Glomerular visceral epithelial cell (primary cell): ENCODE data around the gene SRCIN1.

Experiments
- DNase-seq: peaks from one replicate; pipeline ENCODE4 v3.0.0-alpha.2; 2016; ENCODE audit errors: extremely low spot score

The SRCIN1 gene

GRCh38 chr17:38617967-38618760 is 12.4 kb upstream of the SRCIN1 start:
- no peak for DNase-seq

DNA sequence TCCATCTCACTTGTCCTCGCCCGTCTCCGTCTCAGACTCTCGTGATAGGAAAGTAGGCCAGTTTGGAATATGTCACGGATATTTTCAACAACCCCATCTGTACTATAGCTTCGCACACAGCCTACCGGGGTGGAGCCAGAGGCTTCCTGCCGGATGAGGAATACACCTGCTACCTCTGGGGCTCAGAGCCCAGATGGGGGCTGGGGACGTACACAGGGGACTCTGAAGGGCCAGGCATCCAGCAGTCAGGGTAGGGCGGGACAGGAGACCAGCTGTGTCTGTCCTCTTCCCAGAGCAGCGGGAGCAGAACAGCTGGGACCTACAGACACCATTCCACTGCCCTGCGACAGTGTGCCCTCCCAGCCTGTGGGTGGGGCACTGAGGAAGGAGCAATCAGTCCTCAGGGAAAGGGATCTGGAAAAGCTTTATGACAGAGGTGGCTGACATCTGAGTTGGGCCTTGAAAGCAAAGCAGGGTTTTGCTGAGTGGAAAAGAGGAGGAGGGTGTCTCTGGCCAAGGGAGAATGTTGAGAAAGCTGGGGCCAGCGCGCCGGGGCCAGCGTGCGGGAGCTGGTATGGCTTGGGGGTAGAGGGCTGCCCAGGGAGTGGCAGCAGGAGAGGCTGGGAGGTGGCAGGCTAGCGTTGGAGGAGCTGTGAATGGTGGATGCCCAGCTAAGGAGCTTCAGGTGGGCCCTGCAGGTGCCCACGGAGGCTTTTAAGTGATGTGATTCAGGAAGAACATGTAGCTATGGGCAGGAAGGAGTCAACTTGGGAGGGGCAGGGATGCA is 11.5 kb upstream of the SRCIN1 start:
- no peak for DNase-seq

DNA sequence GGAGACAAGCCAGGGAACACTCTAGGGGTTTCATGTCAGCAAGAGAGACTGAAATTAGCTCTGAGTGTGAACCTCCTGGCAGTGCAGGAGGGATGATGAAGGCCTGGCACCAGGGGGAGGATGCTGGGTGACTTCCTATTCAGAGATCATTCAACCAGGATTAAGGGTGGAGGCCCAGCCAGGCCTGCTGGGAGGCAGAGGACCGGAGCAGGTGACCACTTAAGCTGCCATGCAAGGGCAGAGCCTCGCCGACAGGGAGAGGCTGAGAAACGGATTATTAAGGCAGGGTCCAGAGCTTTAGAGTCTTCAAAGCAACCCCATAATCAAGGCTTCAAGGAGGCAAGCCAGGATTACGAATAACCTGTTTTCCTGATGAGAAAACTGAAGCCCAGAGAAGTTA is 10.6 kb upstream of the SRCIN1 start:
- DNase-seq: no peak

DNA sequence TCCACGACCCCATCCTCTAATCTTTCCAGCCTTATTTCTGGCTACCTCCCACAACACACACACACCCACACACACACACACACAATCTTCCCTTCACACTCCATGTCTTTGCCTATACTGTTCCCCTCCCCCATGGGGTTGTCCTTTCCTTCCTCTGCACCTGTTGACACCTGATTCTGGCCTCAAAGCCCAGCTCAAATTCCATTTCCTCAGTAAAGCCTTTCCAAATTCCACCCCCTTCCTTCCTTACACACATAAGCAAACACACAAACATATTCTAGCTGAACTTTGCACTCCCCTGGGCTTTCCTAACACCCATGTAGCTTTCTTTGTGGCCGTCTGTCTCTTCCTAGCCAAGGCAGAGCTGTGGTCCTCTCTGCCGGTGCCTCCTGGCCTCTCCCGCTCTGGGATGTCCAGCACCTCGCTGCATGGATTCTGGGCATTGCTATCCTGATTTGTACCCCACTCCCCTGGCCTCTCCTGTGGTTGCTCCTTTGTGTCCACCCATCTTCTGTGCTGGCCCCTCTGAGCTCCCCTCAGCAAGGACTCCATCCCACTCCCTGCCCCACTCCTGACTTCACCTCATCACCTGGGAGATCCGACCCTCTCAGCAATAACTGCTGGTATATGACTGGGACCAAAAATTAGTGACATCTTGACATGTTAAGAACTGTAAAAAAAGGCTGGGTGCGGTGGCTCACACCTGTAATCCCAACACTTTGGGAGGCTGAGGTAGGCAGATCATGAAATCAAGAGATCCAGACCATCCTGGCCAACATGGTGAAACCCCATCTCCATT is 8.4 kb upstream of the SRCIN1 start:
- DNase-seq: no peak

GRCh38 chr17:38613525-38613980 is 7.8 kb upstream of the SRCIN1 start:
- no peak for DNase-seq

DNA sequence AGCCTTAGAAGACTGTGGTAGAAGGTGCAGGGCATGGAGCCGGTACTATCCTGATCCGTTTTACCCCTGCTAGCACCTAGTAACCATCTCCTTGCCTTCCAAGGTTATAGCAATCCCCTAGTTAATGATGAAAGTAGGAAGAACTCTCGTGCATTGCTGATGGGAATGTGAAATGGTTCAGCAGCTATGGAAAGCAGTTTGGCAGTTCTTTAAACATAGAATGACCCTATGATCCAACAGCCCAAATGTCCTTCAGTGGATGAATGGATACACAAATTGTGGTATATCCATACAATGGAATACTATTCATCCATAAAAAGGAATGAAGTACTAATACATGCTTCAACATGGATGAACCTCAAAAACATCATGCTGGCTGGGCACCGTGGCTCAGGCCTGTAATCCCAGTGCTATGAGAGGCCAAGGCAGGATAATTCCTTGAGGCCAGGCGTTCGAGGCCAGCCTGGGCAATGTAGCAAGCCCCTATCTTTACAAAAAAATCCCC is 6.2 kb upstream of the SRCIN1 start:
- no peak for DNase-seq

DNA sequence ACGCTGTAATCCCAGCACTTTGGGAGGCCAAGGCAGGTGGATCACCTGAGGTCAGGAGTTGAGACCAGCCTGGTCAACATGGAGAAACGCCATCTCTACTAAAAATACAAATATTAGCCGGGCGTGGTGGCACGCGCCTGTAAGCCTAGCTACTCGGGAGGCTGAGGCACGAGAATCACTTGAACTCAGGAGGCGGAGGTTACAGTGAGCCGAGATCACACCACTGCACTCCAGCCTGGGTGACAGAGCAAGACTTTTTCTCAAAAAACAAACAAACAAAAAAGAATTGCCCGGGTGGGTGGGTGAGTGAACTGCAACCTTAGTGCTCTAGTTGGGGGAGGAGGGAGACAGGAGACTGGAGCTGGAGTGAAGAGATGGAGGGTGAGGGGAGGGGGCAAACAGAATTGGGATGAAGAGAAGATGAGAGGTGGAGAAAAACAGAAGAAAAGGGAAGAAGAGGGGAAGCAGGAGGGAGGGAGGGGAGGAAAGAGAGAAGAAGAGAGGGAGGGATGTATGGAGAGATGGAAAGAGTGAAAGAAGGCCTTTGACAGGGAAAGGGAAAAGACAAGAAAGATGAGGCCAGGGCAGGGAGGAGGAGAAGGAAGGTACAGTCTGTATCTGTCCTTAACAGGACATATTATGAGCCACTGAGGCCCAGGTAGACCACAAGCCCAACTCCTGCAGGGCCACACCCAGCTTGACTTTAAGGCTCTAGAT is 5.5 kb upstream of the SRCIN1 start:
- no peak for DNase-seq

- no peak for DNase-seq
Measured at GRCh38 chr17:38609280-38610031, 3.7 kb upstream of the SRCIN1 start.

- DNase-seq: no peak
Measured at GRCh38 chr17:38608648-38609047, 2.9 kb upstream of the SRCIN1 start.

GRCh38 chr17:38606646-38607611 is 1.2 kb upstream of the SRCIN1 start:
- no peak for DNase-seq

DNA sequence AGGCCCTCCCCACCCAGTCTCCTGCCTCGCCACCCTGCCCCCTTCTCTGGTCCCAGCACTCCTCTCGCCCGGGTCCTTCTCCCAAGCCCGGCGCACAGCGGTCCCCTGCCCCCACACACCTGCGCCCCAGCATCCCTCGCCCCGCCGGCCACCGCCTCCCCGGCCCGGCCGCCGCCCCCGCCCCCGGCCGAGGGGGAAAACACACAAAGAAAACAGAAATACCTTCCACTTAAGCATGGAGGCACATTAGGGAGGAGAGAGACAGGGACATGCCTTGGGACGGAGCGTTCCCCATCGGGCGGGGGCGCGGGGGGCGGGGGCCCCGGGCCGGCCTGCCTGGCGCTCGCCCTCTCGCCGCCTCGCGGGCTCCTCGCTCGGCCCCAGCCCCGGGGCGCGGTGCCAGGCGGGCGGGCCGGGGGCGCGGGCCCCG is 326 bp downstream of the SRCIN1 start:
- no peak for DNase-seq

GRCh38 chr17:38604479-38605403 is 1.0 kb downstream of the SRCIN1 start:
- peak; percentile 18 for DNase-seq

DNA sequence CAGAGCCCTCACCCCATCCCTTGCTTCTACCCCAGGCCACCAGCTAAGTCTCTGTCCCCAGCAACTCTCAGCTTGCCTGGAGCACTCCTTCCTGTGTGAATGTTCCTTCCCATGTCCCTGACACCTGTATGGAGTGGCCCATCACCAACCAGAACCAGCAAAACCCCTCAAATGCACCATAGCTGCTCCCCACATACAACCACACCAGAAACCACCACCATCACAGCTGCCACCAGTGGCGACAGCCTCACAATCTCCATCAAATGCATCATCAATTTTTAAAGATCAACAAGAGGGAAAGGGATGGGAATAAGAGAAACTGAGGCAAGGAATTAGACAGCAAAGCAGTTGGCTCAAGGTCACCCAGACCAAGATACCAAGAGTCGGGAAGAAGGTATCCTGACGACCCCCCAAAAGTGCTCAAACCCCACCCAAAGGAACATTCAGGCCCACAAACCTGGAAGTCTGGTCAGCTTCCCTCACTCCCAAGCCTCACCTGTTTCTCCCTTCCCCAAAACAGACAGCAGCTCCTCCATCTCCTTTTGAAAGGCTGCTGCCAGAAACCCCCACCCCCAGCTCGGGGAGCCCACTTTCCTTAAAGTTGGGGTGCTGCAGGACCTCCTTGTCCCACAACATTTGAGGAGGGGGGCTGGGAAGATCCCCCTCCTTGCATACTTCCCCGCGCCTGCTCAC is 1.8 kb downstream of the SRCIN1 start:
- DNase-seq: no peak

DNA sequence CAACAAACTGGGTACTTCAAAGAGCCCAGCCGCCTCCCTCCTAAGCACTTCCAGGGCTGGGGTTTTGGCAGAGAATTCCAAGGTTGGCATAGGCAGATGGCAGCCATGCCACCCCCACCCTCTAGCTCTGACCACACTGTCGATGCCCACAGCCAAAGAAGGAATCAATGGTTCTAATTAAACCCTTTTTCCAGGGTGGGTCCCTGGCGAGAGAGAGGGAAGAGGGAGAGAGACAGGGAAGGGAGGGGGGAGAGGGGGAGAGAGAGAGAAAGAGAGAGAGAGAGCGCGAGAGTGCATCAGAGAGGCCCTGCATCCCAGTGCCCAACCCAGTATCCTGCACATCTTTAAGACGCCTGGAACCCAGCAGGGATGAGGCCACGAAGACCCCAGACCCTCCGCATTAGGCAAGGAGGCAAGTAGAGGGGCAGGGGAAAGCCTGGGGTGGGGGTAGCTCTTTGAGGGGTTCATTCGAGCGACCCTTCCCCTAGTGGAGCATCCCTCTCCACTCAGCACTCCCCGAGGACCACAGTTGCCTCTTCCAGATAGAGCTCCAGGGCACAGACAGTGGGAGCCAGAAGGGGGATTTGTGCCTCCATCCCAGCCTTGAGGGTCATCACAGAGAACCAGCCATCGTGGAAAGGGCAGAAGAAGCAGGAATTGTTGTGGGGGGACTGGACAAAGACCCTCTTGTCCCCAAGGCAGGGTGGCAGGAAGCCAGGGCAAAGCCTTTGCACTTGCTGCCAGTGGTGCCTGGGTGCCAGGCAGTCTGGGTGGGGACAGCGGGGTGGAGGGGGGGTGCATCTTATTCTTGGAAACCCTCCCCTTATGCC is 2.6 kb downstream of the SRCIN1 start:
- DNase-seq: no peak

DNA sequence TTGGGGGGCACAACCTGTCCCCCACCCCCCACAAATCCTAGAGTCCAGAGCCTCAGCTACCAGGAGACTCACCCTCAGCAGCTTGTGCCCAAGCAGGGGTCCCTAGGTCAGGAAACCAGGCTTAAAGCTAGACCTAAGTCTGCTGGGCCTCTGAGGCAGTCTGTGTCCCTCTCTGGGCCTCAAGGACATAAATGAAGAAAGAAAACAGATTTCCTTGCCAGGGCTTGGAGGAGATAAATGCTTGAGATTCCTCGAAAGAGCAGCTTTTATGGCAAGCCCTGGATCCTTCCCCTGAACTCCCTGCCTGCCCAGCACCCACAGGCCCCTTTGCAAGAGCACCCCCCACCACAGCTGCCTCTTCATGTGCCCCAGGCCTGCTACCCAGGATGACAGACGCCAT is 3.3 kb downstream of the SRCIN1 start:
- DNase-seq: no peak

DNA sequence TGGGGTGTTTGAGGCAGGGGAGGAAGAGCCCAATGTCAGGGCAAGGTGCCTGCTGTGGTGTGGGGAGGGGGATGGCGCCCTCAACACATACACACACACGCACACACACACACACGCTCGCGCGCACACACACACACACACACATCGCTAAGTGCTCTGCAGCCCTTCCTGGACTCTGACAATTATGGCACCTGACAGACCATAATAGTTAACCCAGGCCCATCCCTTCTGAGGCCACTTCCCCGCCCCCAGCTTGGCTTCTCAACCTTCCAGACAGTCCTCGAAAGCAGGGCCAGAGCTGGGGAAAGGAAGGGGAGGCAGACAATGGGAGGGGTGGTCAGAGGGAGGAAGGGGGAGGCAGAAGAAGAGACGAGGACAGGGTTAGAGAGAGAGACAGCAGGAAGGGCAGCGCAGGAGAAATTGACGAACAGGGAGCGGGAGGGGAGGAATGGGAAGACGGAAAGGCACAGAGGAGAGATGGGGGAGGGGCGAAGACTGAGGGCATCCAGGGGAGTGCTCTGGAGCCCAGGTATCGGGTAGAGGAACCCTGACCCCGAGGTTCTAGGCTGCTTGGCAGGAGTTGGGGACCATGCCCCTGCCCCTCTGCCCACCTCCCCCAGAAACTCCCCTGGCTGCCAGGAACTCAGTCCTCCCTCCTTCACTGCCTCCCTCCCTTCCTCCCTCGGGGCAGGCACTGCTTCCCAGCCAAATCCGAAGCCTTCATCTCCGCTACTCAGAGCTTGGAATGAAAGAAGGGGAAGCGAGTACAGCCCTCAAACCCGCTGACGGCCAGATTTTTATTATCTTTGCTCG is 4.0 kb downstream of the SRCIN1 start:
- DNase-seq: no peak
